T-helper 17 cell (primary cell): ENCODE measurements around the gene CLIC4. TPM values are rescaled to one million over a fixed set of nuclear protein-coding genes. Genes with fewer than 3 reads are reported as not detected.

Experiments
- ATAC-seq: fragments of 150-1000 bp; cut with Tn5 transposase; 2 replicates; pipeline ENCODE4 v1.10.0; 2021; ENCODE audit warnings: mild to moderate bottlenecking, moderate library complexity
- DNase-seq, 3 donors: peaks; one replicate each; pipeline versions ENCODE4 v3.0.0 to v3.0.0-alpha.2; 2020 to 2021
- H3K9me3 ChIP-seq: one replicate; pipeline ENCODE4 v1.7.0; 2013; ENCODE audit warnings: low read length, mild to moderate bottlenecking; ENCODE audit not compliant: control insufficient read depth, poor library complexity, severe bottlenecking
- H3K27ac Mint-ChIP-seq: one replicate; pipeline ENCODE4 v1.8.0; 2022; ENCODE audit warnings: mild to moderate bottlenecking, moderate library complexity, mixed read lengths
- H3K27me3 Mint-ChIP-seq: one replicate; pipeline ENCODE4 v1.8.0; 2022; ENCODE audit warnings: mixed read lengths
- H3K36me3 Mint-ChIP-seq: one replicate; pipeline ENCODE4 v1.8.0; 2022; ENCODE audit warnings: low read depth, mixed read lengths
- H3K4me1 Mint-ChIP-seq: one replicate; pipeline ENCODE4 v1.8.0; 2022; ENCODE audit warnings: mild to moderate bottlenecking, mixed read lengths
- H3K4me3 Mint-ChIP-seq: one replicate; pipeline ENCODE4 v1.8.0; 2022; ENCODE audit warnings: mild to moderate bottlenecking, moderate library complexity, mixed read lengths
- total RNA-seq, 4 donors: library from RNA in 2 of 4; stranded (reverse) in 2 of 4; gene quantifications; one replicate each; pipeline ENCODE4 v1.2.3 and lab custom pipeline; 2022 to 2026

Gene CLIC4
- total RNA-seq, 2 donors from 2014 or later, result 3.9 to 9.9 TPM

GRCh38 chr1:24763671-24764070 lies 18.4 kb downstream of the CLIC4 start:
- ATAC-seq (no peak), DNase-seq (no peak)
- Mint-ChIP-seq H3K27ac (no peak overlapping the region), H3K4me1 (no peaks in the 10 kb centered on the region), H3K4me3 (no peak overlapping the region), H3K27me3 (no peaks in the 10 kb centered on the region), H3K36me3 (no peaks in the 10 kb centered on the region)
- no peaks in the 10 kb centered on the region for H3K9me3 ChIP-seq

DNA sequence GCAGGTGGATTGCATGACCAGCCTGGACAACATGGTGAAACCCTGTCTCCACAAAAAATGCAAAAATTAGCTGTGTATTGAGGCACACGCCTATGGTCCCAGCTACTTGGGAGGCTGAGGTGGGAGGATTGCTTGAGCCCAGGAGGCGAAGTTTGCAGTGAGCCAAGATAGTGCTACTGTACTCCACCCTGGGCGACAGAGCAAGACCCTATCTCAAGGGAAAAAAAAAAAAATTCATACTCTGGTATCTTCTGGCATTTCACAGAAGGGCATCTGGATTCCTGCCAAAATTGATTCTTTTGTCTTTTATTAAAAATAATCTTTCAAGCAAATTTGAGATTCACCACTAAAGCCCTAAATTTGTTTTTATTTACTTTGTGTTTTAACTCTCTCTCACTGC lies 19.2 kb downstream of the CLIC4 start:
- H3K4me1 Mint-ChIP-seq, result no peaks in the 10 kb centered on the region
- H3K27me3 Mint-ChIP-seq, result no peaks in the 10 kb centered on the region
- H3K4me3 Mint-ChIP-seq, result no peak overlapping the region
- H3K36me3 Mint-ChIP-seq, result no peaks in the 10 kb centered on the region
- DNase-seq (no peak), ATAC-seq (no peak)
- no peaks in the 10 kb centered on the region for H3K9me3 ChIP-seq
- H3K27ac Mint-ChIP-seq, result no peak overlapping the region

DNA sequence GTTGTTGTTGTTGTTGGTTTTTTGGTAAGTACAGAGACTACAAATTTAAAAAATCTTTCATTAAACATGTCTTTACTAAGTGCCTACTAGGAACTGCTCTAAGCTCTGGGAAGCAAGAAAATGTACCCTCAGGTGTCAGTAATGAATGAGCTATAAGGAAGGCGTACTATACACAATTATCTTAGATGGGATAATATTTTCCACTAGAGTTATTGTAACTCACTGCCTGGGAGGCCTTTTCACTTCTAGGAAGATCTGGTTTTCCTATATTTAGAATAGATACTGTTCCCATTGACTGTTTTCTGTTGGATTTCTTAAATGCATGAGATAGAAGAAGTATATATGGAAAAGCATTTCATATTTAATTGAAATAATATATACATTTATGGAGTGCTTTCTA lies 19.6 kb downstream of the CLIC4 start:
- H3K27ac Mint-ChIP-seq, result no peak overlapping the region
- H3K4me1 Mint-ChIP-seq, result no peaks in the 10 kb centered on the region
- no peaks in the 10 kb centered on the region for H3K9me3 ChIP-seq
- no peaks in the 10 kb centered on the region for H3K36me3 Mint-ChIP-seq
- no peak overlapping the region for H3K4me3 Mint-ChIP-seq
- no peak for DNase-seq
- H3K27me3 Mint-ChIP-seq, result no peaks in the 10 kb centered on the region
- ATAC-seq, result no peak

DNA sequence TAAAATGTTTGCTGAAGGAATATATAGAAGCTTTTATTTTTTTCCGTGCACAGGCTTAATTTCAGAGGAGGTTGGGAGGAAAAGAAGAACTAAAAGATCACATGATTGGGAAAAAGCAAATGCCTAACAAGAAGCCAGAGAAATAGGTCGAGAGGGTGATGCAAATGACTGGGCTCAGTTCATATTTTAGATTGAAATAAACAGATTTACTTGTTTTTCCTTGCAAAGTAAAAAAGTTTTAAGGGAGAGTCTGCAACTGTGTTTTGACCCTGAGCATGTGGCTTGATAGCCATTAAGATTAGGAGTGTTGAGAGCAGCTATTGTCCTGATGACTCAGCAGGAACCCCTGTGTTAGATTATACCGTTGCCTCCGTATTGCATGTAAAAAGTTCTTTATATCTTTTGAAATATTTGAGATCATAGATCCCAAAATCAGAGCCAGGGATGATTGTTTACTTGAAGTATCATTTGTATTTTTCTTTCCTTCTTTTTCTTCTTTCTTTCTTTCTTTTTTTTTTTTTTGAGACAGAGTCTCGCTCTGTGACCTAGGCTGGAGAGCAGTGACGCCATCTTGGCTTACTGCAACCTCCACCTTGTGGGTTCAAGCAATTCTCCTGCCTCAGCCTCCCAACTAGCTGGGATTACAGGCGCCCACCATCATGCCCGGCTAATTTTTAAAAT lies 20.2 kb downstream of the CLIC4 start:
- Mint-ChIP-seq H3K4me1 (no peaks in the 10 kb centered on the region), H3K36me3 (no peaks in the 10 kb centered on the region), H3K27me3 (no peaks in the 10 kb centered on the region), H3K27ac (no peak overlapping the region), H3K4me3 (no peak overlapping the region)
- DNase-seq (no peak), ATAC-seq (no peak)
- no peaks in the 10 kb centered on the region for H3K9me3 ChIP-seq

DNA sequence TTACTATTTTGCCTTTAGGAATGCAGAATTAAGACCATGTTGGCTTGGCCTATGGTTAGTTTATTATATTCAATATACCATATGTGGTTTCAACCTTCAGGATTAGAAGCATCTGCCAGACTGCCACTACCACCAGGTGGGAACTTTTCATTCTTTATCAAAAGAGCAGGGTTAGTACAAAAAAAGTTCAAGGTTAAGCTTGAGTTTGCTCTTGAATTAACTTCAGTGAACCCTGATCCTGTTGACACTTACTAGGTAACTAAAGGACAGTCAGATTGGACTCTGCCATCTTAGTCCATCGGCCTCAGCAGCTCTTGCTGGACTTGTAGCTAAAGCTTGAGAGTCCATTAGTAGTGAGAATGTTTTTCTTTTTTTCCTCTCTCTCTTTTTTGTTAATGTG lies 22.1 kb downstream of the CLIC4 start:
- Mint-ChIP-seq H3K4me3 (no peak overlapping the region), H3K27ac (no peak overlapping the region), H3K36me3 (no peaks in the 10 kb centered on the region), H3K27me3 (no peaks in the 10 kb centered on the region), H3K4me1 (peaks cover 2% of the 10 kb centered on the region)
- H3K9me3 ChIP-seq, result no peaks in the 10 kb centered on the region
- ATAC-seq, result no peak
- DNase-seq, result no peak

GRCh38 chr1:24768873-24769605 lies 23.8 kb downstream of the CLIC4 start:
- ATAC-seq (no peak), DNase-seq (no peak)
- H3K9me3 ChIP-seq, result no peaks in the 10 kb centered on the region
- Mint-ChIP-seq H3K4me3 (no peak overlapping the region), H3K36me3 (no peaks in the 10 kb centered on the region), H3K4me1 (peaks cover 2% of the 10 kb centered on the region), H3K27ac (no peak overlapping the region), H3K27me3 (no peaks in the 10 kb centered on the region)

DNA sequence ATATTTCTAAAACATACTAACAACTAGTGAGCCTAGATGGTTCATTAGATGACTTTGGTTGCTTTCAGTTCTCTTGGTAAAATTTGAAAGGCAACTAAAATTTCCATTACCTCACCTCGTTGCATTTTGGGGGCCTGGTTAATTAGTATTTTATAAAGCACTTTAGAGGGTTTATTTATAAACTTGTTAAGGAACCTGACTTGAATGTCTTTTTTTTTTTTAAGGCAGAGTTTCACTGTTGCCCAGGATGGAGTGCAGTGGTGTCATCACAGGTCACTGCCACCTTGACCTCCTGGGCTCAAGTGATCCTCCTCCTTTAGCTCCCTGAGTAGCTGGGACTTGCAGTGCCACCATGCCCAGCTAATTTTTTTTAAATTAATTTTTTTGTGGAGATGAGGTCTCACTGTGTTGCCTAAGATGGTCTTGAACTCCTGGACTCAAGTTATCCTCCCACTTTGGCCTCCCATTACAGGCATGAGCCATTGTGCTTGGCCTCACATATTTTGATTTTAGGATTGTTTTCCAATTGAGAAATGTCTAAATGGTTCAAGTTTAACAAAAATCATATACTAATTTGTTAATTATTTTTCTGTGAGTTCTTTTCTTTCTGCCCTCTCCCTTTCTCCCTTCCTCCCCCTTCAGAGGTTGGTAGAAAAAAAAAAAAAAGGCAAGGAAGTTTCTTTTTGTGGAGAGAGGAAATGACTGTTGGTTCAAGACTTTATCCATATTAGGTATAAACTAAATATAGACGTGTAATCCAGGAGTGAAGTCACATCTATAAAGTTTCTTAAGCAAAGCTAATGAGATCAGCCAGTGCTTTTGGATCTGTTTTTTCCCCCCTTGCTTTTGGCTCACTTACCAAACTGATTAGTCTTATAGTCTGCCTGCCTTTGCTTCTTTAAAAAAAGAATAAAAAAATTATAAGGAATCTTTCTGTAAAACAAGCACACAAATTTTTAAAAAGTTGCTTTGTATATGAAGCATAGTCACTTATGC lies 24.7 kb downstream of the CLIC4 start:
- ATAC-seq (no peak), DNase-seq (no peak)
- Mint-ChIP-seq H3K4me1 (peaks cover 2% of the 10 kb centered on the region), H3K27ac (no peak overlapping the region), H3K4me3 (no peak overlapping the region), H3K36me3 (no peaks in the 10 kb centered on the region), H3K27me3 (no peaks in the 10 kb centered on the region)
- no peaks in the 10 kb centered on the region for H3K9me3 ChIP-seq

DNA sequence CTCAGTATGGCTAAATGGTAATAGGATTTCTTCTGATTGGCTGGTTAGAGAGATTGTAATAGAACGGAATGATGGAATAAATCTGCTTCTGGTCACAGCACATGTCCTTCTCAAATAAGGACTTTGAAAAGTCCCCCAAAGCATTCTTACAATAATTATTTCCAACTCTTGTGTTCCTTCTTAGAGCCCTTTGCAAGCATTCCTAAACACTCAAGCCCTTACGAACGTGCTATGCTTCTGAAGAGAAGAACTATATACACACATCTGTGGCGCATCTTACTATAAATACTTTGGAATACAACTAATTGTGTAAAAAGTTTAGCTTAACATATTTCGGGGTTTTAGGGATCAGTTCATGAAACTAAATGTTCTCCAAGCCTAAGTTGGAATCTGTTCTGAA lies 25.6 kb downstream of the CLIC4 start:
- no peak for ATAC-seq
- H3K27me3 Mint-ChIP-seq, result no peaks in the 10 kb centered on the region
- no peaks in the 10 kb centered on the region for H3K9me3 ChIP-seq
- H3K4me1 Mint-ChIP-seq, result peaks cover 2% of the 10 kb centered on the region
- DNase-seq, result no peak
- no peak overlapping the region for H3K27ac Mint-ChIP-seq
- no peaks in the 10 kb centered on the region for H3K36me3 Mint-ChIP-seq
- H3K4me3 Mint-ChIP-seq, result no peak overlapping the region

GRCh38 chr1:24771574-24771973 lies 26.3 kb downstream of the CLIC4 start:
- Mint-ChIP-seq H3K4me3 (no peak overlapping the region), H3K4me1 (peaks cover 2% of the 10 kb centered on the region), H3K36me3 (no peaks in the 10 kb centered on the region), H3K27me3 (no peaks in the 10 kb centered on the region), H3K27ac (no peak overlapping the region)
- H3K9me3 ChIP-seq, result no peaks in the 10 kb centered on the region
- ATAC-seq, result no peak
- DNase-seq, result no peak

DNA sequence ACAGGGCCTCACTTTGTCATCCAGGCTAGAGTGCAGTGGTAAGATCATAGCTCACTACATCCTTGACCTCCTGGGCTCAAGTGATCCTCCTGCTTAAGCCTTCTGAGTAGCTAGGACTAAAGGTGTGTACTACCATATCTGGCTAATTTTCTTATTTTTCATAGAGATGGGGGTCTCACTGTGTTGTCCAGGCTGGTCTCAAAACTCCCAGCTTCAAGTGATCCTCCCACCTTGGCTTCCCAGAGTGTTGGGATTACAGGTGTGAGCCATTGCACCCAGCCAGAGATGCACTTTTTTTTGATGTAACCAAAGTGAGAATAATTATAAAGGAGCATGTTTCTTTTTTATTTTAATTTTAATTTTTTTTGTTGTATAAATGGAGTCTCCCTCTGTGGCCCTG lies 28.4 kb downstream of the CLIC4 start:
- peaks cover 2% of the 10 kb centered on the region for H3K4me1 Mint-ChIP-seq
- H3K27ac Mint-ChIP-seq, result no peak overlapping the region
- no peaks in the 10 kb centered on the region for H3K36me3 Mint-ChIP-seq
- H3K27me3 Mint-ChIP-seq, result no peaks in the 10 kb centered on the region
- no peak for DNase-seq
- H3K9me3 ChIP-seq, result no peaks in the 10 kb centered on the region
- no peak overlapping the region for H3K4me3 Mint-ChIP-seq
- no peak for ATAC-seq

DNA sequence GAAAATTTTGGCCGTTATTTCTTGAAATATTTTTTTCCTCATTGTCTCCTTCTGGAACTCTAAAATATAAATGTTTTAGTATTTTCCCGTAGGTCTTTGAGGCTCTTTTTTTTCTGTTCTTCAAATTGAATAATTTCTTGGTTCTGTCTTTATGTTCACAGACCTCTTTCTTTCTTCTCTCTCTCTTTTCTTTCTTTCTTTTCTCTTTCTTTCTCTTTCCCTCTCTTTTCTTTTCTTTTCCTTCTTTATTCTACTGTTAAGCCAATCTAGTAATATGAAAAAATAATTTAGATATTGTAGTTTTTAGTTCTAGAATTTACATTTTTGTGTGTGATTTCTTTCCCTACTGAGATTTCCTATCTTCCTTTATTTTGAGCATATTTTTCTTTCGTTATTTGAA lies 30.1 kb downstream of the CLIC4 start:
- no peak for DNase-seq
- Mint-ChIP-seq H3K27me3 (peaks cover 7% of the 10 kb centered on the region), H3K4me3 (no peak overlapping the region), H3K27ac (no peak overlapping the region), H3K4me1 (peaks cover 4% of the 10 kb centered on the region), H3K36me3 (peaks cover 4% of the 10 kb centered on the region)
- no peak for ATAC-seq
- H3K9me3 ChIP-seq, result no peaks in the 10 kb centered on the region

GRCh38 chr1:24775916-24776315 lies 30.7 kb downstream of the CLIC4 start:
- no peak overlapping the region for H3K4me3 Mint-ChIP-seq
- no peaks in the 10 kb centered on the region for H3K9me3 ChIP-seq
- peaks cover 2% of the 10 kb centered on the region for H3K4me1 Mint-ChIP-seq
- no peak overlapping the region for H3K27ac Mint-ChIP-seq
- DNase-seq (no peak), ATAC-seq (no peak)
- peaks cover 7% of the 10 kb centered on the region for H3K27me3 Mint-ChIP-seq
- H3K36me3 Mint-ChIP-seq, result peaks cover 5% of the 10 kb centered on the region

DNA sequence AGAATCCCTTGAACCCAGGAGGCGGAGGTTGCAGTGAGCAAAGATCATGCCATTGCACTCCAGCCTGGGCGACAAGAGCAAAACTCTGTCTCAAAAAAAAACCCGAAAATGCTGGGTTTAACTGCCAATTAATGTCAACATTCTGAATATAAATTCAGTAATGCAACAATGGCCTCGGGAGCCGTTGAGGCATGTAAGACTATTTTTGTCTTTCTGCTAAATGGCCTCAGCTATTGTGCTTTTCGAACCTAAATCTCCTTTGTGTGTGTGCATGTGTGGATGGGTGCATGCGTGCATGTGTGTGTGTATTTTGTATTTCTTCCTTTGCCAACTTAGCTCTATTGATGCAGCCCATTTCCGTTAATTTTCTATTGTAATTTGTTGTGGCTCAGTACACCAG lies 31.6 kb downstream of the CLIC4 start:
- peaks cover 5% of the 10 kb centered on the region for H3K36me3 Mint-ChIP-seq
- H3K27ac Mint-ChIP-seq, result no peak overlapping the region
- DNase-seq (no peak), ATAC-seq (no peak)
- peaks cover 2% of the 10 kb centered on the region for H3K4me1 Mint-ChIP-seq
- peak overlapping the region; percentile 37 for H3K4me3 Mint-ChIP-seq
- no peaks in the 10 kb centered on the region for H3K9me3 ChIP-seq
- H3K27me3 Mint-ChIP-seq, result peaks cover 7% of the 10 kb centered on the region
